ENCODE data around the gene SEL1L3.

SEL1L3 gene

DNA sequence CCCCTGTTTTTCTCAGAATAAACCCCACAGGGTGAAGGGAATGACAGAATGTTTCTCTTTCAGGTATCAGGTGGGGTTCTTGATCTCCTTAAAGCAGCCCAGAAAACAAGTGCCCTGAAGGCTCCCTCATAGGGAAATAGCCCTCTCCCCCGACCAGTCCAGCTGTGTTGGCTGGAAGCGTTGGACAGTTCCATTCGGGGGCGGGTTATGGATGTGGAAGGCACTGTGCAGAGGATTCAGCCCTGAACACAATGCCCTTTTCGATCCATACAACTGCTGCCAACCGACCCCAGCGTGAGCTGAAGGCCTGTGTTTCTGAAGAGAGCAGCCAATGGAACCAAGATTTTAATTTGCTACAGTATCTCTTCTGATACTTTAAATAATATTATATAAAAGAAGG, 41.5 kb downstream of the SEL1L3 start:
- FAIRE-seq (no peak), DNase-seq (ENCODE audit: insufficient read length, low spot score) (no peak)

- no peak for FAIRE-seq
- DNase-seq (ENCODE audit: insufficient read length, low spot score), result no peak
Measured at GRCh38 chr4:25818876-25819275, 43.9 kb downstream of the SEL1L3 start.

GRCh38 chr4:25818371-25818871, 44.4 kb downstream of the SEL1L3 start:
- DNase-seq (ENCODE audit: insufficient read length, low spot score), result no peak
- FAIRE-seq, result no peak

DNA sequence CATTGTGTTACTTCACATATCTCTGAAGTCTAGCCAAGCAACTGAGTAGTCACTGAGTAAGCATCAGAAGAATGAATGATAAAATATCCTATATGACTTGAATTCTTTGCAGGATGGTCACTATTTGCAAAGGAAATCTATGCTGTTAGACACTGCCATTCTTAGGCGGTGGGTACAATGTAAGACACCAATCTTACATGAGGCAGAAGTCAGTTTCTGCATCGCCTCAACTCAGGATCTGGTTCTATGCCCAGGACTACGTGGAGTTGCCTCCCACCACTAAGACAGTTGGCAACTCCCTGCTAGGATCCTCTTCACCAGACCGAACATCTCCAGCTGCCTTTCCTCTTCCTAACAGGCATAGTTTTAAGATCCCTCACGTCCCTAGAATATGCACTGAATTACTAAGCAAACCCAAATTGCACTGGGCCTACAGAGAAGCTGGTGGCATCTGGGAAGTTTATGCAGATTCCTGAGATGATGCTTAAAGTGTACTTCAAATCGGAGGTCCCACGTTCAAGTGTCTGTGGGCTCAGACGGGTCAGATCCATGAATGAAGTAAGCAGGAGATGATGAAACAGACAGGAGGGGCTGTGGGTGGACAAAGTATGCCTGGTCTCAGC, 45.6 kb downstream of the SEL1L3 start:
- DNase-seq (ENCODE audit: insufficient read length, low spot score) (no peak), FAIRE-seq (peak; percentile 90)

DNA sequence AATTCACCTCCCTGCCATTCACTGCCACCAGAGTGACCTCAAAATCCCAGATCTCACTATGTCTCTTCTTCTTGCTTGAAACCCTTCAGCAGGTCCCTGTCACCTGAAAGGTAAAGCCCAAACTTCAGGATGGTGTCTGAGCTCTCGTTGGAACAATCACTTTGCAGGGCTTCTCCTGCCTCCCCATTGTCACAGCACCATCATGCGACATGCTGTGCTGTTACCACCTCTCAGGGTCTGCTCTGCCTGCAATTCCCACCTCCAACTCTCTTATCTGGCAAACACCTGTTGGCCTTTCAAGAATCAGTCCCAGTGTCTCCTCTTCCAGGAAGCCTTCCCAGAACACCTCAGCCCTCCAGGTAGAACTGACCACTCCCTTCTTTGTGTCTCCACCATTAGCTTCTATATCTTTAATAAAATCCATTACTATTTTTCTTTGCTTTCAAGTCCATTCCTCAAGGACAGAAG, 46.2 kb downstream of the SEL1L3 start:
- DNase-seq (ENCODE audit: insufficient read length, low spot score) (no peak), FAIRE-seq (no peak)

DNA sequence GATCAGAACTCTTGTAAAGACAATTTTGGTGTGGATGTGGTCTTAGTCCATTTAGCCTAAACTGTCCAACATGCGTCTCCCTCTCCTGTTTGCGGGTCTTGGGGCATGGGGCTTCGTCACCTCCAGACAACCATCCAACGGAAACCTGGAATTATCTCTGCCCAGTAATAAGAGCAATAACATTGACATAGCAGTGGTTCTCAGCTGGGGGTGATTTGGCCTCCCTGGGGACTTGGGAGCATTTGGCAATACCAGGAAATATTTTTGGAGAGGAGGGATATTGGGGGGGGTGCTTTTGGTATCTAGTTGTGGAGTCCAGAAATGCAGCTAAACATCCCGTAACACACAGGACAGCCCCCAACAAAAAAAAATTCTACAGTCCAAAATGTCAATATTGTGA, 47.2 kb downstream of the SEL1L3 start:
- no peak for FAIRE-seq
- no peak for DNase-seq (ENCODE audit: insufficient read length, low spot score)

- peak; percentile 58 for FAIRE-seq
- DNase-seq (ENCODE audit: insufficient read length, low spot score), result no peak
Measured at GRCh38 chr4:25814301-25815136, 48.3 kb downstream of the SEL1L3 start.

DNA sequence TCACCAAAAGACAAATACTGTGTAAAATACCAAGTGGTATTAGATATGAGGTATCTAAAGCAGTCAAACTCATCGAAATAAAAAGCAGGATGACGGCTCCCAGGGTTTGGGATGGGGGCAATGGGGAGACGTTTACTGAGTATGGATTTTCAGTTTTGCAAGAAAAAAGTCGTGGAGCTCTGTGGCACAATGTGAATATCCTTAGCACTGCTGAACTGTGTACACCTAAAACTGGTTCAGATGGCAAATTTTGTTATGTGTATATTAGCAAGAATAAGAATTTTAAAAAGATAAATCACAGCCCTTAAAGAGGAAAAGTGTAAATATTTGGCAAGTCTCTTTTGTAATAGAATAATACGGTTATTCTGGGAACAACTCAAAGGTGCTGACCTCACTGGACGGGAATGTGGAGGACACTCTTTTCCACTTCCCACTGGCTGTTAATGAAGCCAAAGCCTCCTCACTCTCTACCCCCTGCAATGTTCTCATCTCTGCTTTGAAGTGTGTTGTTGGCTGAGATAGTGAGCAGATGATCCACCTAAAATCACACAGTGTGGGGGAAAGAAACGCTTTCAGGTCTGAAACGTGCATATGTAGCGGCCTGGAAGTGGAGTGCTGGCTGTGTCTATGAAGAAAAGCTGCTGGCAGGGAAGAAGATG, 49.2 kb downstream of the SEL1L3 start:
- no peak for FAIRE-seq
- no peak for DNase-seq (ENCODE audit: insufficient read length, low spot score)

- FAIRE-seq (no peak), DNase-seq (ENCODE audit: insufficient read length, low spot score) (no peak)
Measured at GRCh38 chr4:25811841-25812240, 50.9 kb downstream of the SEL1L3 start.

DNA sequence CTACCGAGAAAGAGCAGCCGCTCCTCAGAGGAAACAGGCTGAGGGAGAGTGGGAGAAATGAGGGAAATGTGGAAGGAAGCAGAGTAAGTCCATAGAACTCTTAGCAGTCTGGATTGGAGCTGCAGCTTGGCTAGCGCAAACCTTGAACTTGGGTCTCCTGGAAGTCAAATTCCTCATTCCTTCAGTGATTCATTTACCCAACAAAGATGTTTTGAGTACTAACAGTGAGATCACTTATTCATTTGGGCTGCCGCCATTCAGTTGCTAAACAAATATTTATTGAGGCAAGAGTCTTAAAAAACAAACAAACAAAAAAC, 51.5 kb downstream of the SEL1L3 start:
- FAIRE-seq, result no peak
- DNase-seq (ENCODE audit: insufficient read length, low spot score), result no peak

- no peak for DNase-seq (ENCODE audit: insufficient read length, low spot score)
- no peak for FAIRE-seq
Measured at GRCh38 chr4:25810461-25811373, 52.1 kb downstream of the SEL1L3 start.

DNA sequence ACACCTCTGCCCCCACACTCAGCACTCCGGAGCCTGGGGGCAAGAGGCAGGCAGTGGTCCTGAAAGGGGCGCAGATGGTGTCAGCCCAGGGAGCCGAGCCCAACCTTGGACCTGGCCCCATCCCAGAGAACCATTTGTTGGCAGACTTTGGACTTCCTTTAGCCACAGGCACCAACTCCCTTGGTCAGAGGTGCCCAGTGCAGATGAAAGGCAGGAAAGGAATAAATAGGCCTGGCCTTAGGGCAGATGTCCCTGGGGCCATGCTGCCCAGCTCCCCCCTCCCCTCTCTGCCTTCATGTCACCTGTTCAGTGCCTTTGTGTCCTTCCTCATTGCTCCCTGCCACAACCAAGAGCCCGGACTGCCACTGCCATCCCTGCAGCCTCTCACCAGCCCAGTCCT, 52.8 kb downstream of the SEL1L3 start:
- DNase-seq (ENCODE audit: insufficient read length, low spot score), result no peak
- no peak for FAIRE-seq

DNA sequence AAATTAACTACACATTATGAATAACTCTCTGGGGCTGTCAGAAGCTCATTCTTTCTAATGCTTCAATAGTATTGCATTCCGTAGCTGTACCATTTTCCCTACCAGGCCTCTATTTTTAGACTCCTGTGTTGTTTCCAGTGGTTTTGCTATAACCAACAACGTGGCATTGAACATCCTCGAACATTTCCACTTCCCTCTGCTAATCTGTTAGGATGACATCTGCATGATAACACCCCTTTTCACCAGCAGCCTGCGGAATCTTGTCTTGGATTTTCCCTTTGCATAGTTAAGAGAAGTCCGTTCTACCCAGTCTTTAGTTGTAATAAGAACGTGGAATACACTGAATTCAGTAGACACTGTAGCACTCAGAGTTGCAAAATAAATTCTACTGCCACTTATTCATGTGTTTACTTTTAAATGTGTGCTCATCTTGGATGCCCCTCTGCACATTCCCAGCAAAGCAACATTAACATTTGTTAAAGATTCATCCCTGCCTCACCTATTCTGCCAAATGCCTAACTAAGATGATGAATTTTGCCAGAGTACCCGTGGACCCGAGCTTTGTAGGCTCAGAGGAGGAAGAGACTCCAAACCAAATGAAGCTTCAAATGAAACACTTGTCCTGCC, 55.6 kb downstream of the SEL1L3 start:
- DNase-seq (ENCODE audit: insufficient read length, low spot score), result no peak
- no peak for FAIRE-seq

- DNase-seq (ENCODE audit: insufficient read length, low spot score) (no peak), FAIRE-seq (no peak)
Measured at GRCh38 chr4:25805255-25805860, 57.4 kb downstream of the SEL1L3 start.

GRCh38 chr4:25803720-25804225, 59.0 kb downstream of the SEL1L3 start:
- FAIRE-seq, result no peak

DNA sequence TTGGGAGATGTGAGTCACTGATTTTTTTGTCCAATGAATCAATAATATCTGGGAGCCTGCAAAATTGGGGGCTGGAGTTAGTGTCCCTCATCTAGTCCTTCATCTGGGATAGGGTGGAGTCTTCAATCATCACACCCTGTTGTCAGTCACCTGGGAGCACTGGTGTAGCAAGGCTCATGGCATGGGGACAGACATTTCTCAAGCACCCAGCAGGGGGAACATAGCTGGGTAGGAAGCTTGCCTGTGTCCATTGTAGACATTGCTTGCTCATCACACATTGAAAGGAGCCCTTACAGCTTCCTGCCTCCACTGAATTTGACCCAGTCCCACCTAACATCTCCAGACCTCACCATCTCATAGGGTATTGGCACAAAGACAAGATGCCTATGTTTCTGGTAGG, 61.2 kb downstream of the SEL1L3 start:
- FAIRE-seq, result no peak
- DNase-seq (ENCODE audit: insufficient read length, low spot score), result no peak

More at GRCh38 chr4:25803720-25804225, 59.0 kb downstream of the SEL1L3 start:
- DNase-seq (ENCODE audit: insufficient read length, low spot score), result no peak

DNA sequence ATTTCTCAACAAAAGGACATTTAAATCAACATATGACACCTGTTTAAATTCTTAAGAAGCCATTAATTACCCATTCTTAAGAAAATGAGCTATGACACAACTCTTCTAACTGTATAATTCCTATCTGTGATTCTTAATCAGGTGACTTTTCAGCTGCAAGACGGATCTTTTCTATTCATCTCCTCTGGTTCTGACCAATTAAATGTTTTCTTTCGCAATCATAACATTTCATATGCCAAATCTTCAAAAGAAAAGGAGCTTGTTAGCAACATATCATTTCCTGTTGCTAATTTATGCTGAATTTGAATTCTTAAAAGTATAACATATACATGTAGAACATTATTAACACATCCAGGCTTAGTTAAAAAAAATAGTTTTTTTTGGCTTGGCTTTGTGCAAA, 62.5 kb downstream of the SEL1L3 start:
- DNase-seq (ENCODE audit: insufficient read length, low spot score) (no peak), FAIRE-seq (no peak)

DNA sequence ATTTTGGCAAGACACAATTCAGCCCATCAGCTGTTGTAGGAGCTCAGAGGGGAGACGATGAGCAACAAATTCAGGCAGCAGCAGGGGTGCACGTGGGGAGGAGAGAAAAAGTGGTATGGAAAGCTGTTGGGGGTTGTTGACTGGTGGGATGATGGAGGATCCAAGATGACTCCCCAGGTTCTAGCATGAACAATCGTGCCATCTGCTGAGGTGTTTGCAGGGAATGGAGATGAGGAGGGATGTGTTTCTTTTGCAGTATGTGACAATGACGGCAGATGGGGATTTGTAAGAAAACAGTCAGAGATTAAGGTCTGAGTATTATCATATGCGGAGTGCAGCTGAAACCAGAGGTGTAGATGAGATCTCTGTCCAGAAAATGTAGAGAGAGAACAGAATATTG, 63.3 kb downstream of the SEL1L3 start:
- DNase-seq (ENCODE audit: insufficient read length, low spot score) (no peak), FAIRE-seq (no peak)

DNA sequence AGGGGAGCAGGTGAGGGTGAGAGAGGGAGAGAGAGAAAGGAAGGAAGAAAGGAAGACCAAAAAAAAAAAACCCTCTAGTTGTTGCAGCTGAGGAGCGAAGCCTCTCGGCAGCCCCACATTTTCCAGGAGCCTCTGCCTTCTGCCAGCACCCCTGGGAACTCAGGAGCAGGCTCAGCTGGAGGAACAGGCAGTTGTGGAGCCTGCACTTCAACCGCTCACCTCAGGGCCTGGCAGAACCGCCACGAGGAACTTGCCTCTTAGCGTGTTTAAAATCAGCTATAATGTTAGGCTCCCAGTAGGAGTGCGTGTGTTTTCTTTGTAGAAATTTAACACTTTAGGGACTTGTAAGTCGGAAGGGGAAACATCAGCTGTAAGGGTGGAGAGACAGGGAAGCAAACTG, 65.7 kb downstream of the SEL1L3 start:
- no peak for DNase-seq (ENCODE audit: insufficient read length, low spot score)
- FAIRE-seq, result no peak

Data from HTR-8/SVneo (cell line).